Fibroblast of mammary gland (primary cell): ENCODE measurements around the gene CMIP.
A peak's percentile ranks its signal among the peaks of the same experiment; 100 is the strongest.

ENCODE experiments used
- DNase-seq: peaks from one replicate; pipeline ENCODE4 v3.0.0-alpha.2; 2010; ENCODE audit warnings: low read depth
- H3K4me3 ChIP-seq: 2 replicates; pipeline ENCODE4 v1.5.1; 2011; ENCODE audit warnings: low read depth, mild to moderate bottlenecking, low read length, moderate library complexity; ENCODE audit not compliant: control insufficient read depth
- TF ChIP-seq, protein P1 (sequence below): conservative IDR thresholded peaks from 2 replicates; pipeline ENCODE4 v1.5.1; 2011; ENCODE audit warnings: low read depth, low read length, inconsistent platforms; ENCODE audit not compliant: control insufficient read depth, insufficient read depth

CMIP gene

DNA sequence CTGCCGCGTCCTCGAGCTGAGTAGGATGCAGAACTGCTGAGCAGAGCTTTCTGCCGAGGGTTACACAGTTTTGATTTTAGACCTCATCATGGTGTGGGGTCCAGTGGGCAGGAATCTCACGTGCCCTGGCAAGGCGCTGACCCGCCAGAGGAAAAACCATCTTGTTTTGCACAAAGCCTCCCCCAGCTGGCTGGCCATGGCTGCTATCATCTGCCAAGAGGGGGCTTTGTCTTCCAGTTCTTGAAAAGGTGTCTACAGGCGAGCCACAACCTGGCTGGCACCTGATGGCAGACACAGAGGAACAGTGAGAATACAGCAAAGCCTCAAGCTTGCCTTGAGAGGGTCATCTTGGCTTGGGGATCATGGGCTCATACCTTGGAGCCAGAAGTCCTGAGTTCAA, 118.3 kb downstream of the CMIP start:
- TF ChIP-seq, protein P1, sequence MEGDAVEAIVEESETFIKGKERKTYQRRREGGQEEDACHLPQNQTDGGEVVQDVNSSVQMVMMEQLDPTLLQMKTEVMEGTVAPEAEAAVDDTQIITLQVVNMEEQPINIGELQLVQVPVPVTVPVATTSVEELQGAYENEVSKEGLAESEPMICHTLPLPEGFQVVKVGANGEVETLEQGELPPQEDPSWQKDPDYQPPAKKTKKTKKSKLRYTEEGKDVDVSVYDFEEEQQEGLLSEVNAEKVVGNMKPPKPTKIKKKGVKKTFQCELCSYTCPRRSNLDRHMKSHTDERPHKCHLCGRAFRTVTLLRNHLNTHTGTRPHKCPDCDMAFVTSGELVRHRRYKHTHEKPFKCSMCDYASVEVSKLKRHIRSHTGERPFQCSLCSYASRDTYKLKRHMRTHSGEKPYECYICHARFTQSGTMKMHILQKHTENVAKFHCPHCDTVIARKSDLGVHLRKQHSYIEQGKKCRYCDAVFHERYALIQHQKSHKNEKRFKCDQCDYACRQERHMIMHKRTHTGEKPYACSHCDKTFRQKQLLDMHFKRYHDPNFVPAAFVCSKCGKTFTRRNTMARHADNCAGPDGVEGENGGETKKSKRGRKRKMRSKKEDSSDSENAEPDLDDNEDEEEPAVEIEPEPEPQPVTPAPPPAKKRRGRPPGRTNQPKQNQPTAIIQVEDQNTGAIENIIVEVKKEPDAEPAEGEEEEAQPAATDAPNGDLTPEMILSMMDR = no peak
- no peak overlapping the region for H3K4me3 ChIP-seq
- no peak for DNase-seq

DNA sequence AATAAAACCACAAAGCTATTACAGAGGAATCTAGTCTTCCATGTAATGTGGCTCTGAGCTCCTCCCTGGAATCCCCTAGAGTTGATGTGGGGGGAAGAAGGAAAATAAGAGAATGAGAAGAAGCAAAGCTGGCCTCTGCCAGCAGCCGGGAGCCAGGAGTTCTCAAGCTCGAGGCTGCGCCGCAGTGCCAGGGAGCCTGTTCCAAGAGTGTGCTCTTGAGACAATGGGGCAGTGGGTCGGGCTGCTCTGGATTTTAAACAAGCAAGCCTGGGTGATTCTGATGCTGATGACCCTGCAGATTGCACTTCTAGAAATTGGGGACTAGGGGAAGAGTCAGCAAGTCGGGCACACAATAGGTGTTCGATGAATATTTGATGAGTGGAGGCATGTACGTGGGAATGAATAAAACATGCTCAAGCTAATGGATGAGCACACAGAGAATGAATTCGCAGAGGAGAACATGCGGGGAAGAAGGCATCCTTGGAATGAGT, 119.9 kb downstream of the CMIP start:
- no peak for DNase-seq
- TF ChIP-seq, protein P1 = no peak
- no peak overlapping the region for H3K4me3 ChIP-seq

DNA sequence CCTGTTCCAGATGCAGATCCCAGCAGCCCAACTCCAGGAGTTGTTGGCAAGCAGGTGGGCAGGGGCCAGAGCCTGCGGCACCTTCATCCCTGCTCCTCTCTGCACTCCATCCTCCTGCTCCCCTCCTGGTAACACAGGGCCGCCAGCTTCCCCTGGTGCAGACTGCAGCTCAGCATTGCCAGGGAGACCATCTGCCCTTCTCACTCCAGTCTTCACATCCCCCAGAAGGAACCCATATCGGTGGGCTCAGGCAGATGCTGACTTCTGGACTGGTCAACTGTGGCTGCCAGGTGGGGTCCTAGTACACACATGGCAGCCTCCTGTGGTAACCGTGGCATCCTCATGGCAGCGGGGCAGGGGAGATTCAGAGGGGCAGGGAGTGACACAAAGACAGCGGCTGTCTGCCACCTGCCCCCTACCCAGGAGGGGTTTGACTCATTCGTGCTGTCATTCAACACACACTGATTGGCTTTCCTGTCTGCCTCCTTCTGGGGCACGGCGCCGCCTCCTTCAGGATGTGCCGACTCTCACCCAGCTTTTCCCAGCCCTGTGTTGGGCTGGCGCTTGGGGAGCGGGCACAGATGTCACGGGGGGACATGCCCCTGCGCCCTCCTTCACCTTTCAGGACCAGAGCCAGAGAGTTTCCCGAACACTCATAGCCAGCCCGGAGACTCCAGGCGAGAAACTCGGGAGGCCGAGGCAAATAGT, 120.9 kb downstream of the CMIP start:
- DNase-seq = no peak

DNA sequence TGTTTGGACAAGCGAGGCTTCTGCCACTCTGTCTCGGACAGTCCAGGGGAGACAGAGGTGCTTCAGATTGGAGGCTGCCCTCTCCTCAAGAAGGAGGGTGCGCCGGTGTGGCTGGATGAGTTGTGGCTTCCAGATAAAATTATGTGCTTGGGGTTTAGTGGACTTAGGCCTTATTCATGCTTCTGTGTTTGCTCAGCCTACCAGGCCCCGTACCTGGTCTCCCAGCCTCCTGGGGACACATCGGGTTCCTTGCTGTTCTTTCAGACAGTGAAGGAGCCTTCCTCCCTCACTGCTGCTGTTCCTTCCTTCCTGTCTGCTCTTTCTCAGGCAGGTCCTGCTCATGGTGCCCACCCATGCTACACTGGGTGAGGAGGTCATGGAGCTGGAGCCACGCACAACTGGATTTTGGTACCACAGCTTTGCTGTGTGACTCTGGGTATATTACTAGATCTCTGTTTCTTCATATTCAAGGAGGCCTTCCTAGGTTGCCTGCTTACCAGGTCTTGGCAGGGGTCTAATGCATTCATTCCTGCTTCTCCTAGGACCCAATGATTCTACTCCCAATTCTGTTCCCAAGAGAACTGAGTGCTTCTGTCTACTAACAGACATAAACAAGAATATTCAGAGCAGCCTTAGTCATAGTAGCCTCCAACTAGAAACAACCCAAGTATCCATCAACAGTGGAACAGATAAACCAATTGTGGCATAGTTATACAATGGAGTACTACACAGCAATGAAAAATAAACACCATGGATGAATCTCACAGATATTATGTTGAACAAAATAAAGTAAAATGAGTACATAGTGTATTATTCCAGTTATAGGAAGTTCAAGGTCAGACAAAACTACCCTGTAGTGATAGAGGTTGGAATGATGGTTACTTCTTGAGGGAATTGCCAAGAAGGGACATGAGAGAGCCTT, 121.7 kb downstream of the CMIP start:
- H3K4me3 ChIP-seq = no peak overlapping the region
- DNase-seq = no peak
- TF ChIP-seq, protein P1 = no peak

More for the DNA sequence above, 120.9 kb downstream of the CMIP start:
- TF ChIP-seq, protein P1 = no peak
- H3K4me3 ChIP-seq = no peak overlapping the region

DNA sequence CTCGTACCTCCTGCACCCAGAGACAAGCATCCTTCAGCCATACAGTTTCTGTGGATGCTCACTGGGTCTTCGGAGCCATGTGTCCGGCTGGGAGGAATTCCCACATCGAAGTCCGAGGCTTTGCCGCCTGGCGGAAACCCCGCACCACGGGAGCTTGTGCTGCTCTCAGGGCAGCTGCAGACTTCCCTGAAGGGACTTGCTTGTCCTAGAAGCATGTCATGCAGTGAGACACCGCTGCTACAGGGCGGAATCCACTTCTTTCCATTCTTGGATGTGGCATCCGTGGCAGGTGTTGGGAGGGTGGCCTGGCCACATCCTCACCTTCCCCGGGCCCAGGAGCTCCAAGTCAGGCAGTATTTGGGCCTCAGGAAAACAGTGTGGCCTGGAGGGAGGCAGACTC, 122.5 kb downstream of the CMIP start:
- TF ChIP-seq, protein P1 = no peak
- no peak overlapping the region for H3K4me3 ChIP-seq

DNA sequence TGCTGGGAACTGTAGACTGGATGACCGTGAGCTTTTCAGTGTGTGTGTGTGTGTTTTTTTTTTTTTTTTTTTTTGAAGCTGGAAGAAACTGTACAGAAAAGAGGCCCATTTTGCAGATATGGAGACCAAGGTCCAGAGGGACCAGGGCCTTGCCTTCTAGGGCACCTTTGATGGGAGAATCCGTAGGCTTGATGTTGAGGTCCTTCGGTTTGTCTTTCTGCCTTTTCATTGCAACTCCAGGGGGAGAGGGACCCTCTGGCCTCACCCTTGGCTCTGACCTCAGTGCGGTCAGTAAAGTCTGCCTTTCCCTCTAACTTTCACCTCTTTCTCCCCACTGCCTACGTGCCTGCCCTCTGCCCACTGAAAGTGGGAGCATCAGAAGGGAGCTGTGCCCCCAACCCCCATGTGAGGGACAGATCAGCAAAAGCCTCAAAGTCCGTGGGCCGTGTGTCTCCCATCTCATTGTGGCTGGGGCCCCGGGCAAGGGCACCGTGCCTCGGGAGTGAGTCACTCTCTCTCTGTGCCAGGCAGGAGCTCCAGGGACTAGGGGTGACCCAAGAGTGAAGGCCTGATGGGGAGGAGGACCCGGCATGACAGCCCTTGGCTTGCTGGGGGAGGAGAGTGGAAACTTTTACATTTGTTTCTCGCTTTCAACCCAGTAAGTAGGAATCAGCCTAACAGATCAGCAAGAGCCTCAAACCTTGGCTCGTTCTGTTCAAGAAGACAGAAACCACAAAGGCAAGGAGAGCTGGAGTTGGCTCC, 123.6 kb downstream of the CMIP start:
- TF ChIP-seq, protein P1 = no peak
- DNase-seq = peak; percentile 47
- no peak overlapping the region for H3K4me3 ChIP-seq

More for the DNA sequence above, 122.5 kb downstream of the CMIP start:
- no peak for DNase-seq
